Parathyroid adenoma (tissue), 2 donors: ENCODE measurements around the gene DEFB119.
"Not testable (repeated sequence)": the region's sequence is repeated elsewhere in the genome, so short reads cannot be mapped to it uniquely, and the experiment has no call there.

ENCODE experiments used
- H2AFZ ChIP-seq: fragments of 300-600 bp; sonication (generic); one replicate; pipeline ENCODE4 v1.7.0; 2017; ENCODE audit warnings: antibody characterized with exemption, mild to moderate bottlenecking
- H3K27ac ChIP-seq: fragments of 300-600 bp; sonication (generic); one replicate; pipeline ENCODE4 v1.7.0; 2017
- H3K27me3 ChIP-seq: fragments of 300-600 bp; sonication (generic); one replicate; pipeline ENCODE4 v1.7.0; 2017; ENCODE audit warnings: low read length; ENCODE audit not compliant: control insufficient read depth, insufficient read depth
- H3K36me3 ChIP-seq: fragments of 300-600 bp; sonication (generic); one replicate; pipeline ENCODE4 v1.7.0; 2017; ENCODE audit warnings: low read length; ENCODE audit not compliant: control insufficient read depth, insufficient read depth
- H3K4me1 ChIP-seq: fragments of 300-600 bp; sonication (generic); one replicate; pipeline ENCODE4 v1.7.0; 2017; ENCODE audit warnings: control low read depth
- H3K4me2 ChIP-seq: fragments of 300-600 bp; sonication (generic); one replicate; pipeline ENCODE4 v1.7.0; 2017; ENCODE audit warnings: low read length
- H3K4me3 ChIP-seq: fragments of 300-600 bp; sonication (generic); one replicate; pipeline ENCODE4 v1.7.0; 2017; ENCODE audit warnings: low read depth, low read length
- H3K79me2 ChIP-seq: fragments of 300-600 bp; sonication (generic); one replicate; pipeline ENCODE4 v1.7.0; 2017; ENCODE audit warnings: control low read depth
- H3K9ac ChIP-seq: fragments of 300-600 bp; sonication (generic); one replicate; pipeline ENCODE4 v1.7.0; 2017; ENCODE audit warnings: mild to moderate bottlenecking
- H3K9me3 ChIP-seq: fragments of 300-600 bp; sonication (generic); one replicate; pipeline ENCODE4 v1.7.0; 2017; ENCODE audit warnings: low read length; ENCODE audit not compliant: control insufficient read depth
- CTCF ChIP-seq: fragments of 300-600 bp; sonication (generic); IDR thresholded peaks from one replicate; pipeline ENCODE4 v1.7.0; 2017; ENCODE audit warnings: antibody characterized with exemption, mild to moderate bottlenecking
- donor health status: primary hyperparathyroidism.

DEFB119 gene

GRCh38 chr20:31394900-31395299, 4.5 kb upstream of the DEFB119 start:
- no peak for TF ChIP-seq CTCF
- Histone ChIP-seq H3K4me1 (no peaks in the 10 kb centered on the region), H3K4me2 (no peak overlapping the region), H3K27me3 (no peaks in the 10 kb centered on the region), H3K36me3 (no peaks in the 10 kb centered on the region), H3K79me2 (no peaks in the 10 kb centered on the region), H3K9me3 (no peaks in the 10 kb centered on the region), H2AFZ (no peak overlapping the region), H3K27ac (no peak overlapping the region), H3K9ac (no peak overlapping the region), H3K4me3 (no peak overlapping the region)

- Histone ChIP-seq H3K27ac (no peak overlapping the region), H3K4me2 (no peak overlapping the region), H3K4me1 (no peaks in the 10 kb centered on the region), H3K9me3 (no peaks in the 10 kb centered on the region), H3K4me3 (no peak overlapping the region), H2AFZ (no peak overlapping the region), H3K79me2 (no peaks in the 10 kb centered on the region), H3K27me3 (no peaks in the 10 kb centered on the region), H3K9ac (no peak overlapping the region), H3K36me3 (no peaks in the 10 kb centered on the region)
- no peak for TF ChIP-seq CTCF
These were observed 2.4 kb upstream of the DEFB119 start for GRCh38 chr20:31392836-31393235.

- Histone ChIP-seq H3K4me3 (no peak overlapping the region), H3K4me1 (no peaks in the 10 kb centered on the region), H2AFZ (no peak overlapping the region), H3K79me2 (no peaks in the 10 kb centered on the region), H3K9ac (no peak overlapping the region), H3K27ac (no peak overlapping the region), H3K36me3 (no peaks in the 10 kb centered on the region), H3K4me2 (no peak overlapping the region), H3K9me3 (no peaks in the 10 kb centered on the region), H3K27me3 (no peaks in the 10 kb centered on the region)
- TF ChIP-seq CTCF, result no peak
These were observed 16.0 kb downstream of the DEFB119 start for GRCh38 chr20:31374346-31374745.

- H3K27ac ChIP-seq, result no peak within 1 kb of the TSS
These were observed 22.1 kb downstream of the DEFB119 start, which contains the start of gene DEFB118 for GRCh38 chr20:31368301-31368700. TSS of gene DEFB118 (plus strand) at chr20:31368601. CDS start at chr20:31368651, 50 bp downstream.

GRCh38 chr20:31364272-31364671, 26.1 kb downstream of the DEFB119 start:
- H3K36me3 ChIP-seq, H3K4me3 ChIP-seq, H3K9me3 ChIP-seq, H3K27ac ChIP-seq, H2AFZ ChIP-seq, H3K27me3 ChIP-seq, H3K4me2 ChIP-seq, H3K9ac ChIP-seq, H3K4me1 ChIP-seq, H3K79me2 ChIP-seq: not testable (repeated sequence)

More at GRCh38 chr20:31368301-31368700, 22.1 kb downstream of the DEFB119 start, which contains the start of gene DEFB118:
- H3K9me3 ChIP-seq, result peaks cover 3% of the 10 kb centered on the region
- H3K9ac ChIP-seq, result no peak within 1 kb of the TSS
- H3K79me2 ChIP-seq, result no peaks in the 10 kb centered on the region
- no peak within 1 kb of the TSS for H3K4me3 ChIP-seq
- H3K36me3 ChIP-seq, result no peaks in the 10 kb centered on the region
- no peak within 1 kb of the TSS for H3K4me2 ChIP-seq
- no peak within 1 kb of the TSS for H2AFZ ChIP-seq
- no peaks in the 10 kb centered on the region for H3K27me3 ChIP-seq
- TF ChIP-seq CTCF, result no peak
- H3K4me1 ChIP-seq, result no peaks in the 10 kb centered on the region
